IPS-15b (cell line): ENCODE measurements around the gene PAK6.

Experiments used
- H3K27me3 ChIP-seq: one replicate; pipeline ENCODE4 v1.6.1; 2013; ENCODE audit warnings: low read length; ENCODE audit not compliant: control insufficient read depth, insufficient read depth
- H3K36me3 ChIP-seq: one replicate; pipeline ENCODE4 v1.6.1; 2013; ENCODE audit warnings: low read length; ENCODE audit not compliant: control insufficient read depth, insufficient read depth
- H3K4me1 ChIP-seq: one replicate; pipeline ENCODE4 v1.6.1; 2013; ENCODE audit warnings: mild to moderate bottlenecking, low read length; ENCODE audit not compliant: control insufficient read depth, insufficient read depth
- H3K4me3 ChIP-seq: one replicate; pipeline ENCODE4 v1.5.1; 2013; ENCODE audit warnings: low read depth, low read length
- H3K9ac ChIP-seq: one replicate; pipeline ENCODE4 v1.6.1; 2013; ENCODE audit warnings: low read depth, mild to moderate bottlenecking, low read length
- H3K9me3 ChIP-seq: one replicate; pipeline ENCODE4 v1.6.1; 2013; ENCODE audit warnings: mild to moderate bottlenecking, low read length; ENCODE audit not compliant: control insufficient read depth, insufficient read depth

Gene PAK6

DNA sequence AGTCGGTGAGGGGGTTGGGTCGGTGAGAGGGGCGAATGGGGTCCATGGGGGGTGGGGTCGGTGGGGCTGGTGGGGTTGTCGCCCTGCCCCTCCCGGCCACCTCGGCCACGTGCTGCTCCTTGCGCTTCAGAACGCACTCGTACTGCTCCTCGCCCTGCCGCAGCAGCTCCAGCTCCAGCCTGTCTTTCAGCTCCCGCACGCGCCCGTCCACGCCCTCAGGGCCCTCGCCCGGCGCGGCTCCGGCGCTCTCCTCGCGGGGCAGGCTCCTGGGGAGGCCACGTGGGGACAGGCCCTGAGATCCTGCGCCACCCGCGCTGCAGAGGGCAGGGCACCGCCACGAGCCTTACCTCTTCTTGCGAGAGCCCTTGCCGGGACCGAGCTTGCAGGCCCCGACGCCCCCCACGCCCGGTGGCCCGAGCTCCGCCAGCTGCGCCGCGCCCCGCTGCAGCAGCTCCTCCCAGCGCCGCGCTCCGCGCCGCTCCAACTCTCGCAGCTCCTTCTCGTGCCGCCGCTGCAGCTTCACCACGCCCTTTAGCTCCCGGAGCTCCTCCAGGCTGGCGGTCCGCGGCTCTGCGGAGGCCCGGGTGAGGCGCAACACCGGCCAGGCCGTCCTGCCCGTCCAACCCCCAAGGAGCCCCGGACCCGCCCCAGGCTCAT lies 52.2 kb downstream of the PAK6 start:
- Histone ChIP-seq H3K36me3 (no peaks in the 10 kb centered on the region), H3K4me1 (peaks cover 7% of the 10 kb centered on the region), H3K9me3 (no peaks in the 10 kb centered on the region), H3K4me3 (peak overlapping the region; percentile 49), H3K27me3 (peaks cover 62% of the 10 kb centered on the region), H3K9ac (no peak overlapping the region)

GRCh38 chr15:40292246-40292645 lies 53.4 kb downstream of the PAK6 start:
- peaks cover 57% of the 10 kb centered on the region for H3K27me3 ChIP-seq
- H3K4me3 ChIP-seq, result no peak overlapping the region

DNA sequence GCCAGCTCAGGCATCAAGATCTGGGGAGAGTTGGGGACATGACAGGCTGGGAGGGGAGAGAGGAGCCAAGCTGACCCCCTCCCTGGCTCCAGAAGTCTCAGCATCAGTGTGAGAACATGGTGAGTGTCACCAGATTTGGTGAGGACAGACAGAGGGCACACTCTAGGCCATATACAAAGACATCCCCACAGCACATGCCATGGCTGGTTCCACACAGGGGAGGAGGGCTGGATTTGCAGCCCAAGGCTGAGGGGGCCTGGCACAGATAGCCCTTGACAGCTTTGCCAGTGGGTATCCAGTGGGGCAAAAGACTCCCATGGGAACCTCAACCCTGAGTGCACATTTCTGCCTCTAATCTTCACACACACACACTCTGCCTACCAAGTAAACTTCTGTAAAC lies 54.1 kb downstream of the PAK6 start:
- H3K27me3 ChIP-seq, result peaks cover 50% of the 10 kb centered on the region
- H3K9me3 ChIP-seq, result no peaks in the 10 kb centered on the region
- H3K9ac ChIP-seq, result no peak overlapping the region
- H3K4me1 ChIP-seq, result peaks cover 4% of the 10 kb centered on the region
- H3K36me3 ChIP-seq, result no peaks in the 10 kb centered on the region
- no peak overlapping the region for H3K4me3 ChIP-seq

More at GRCh38 chr15:40292246-40292645, 53.4 kb downstream of the PAK6 start:
- Histone ChIP-seq H3K9ac (no peak overlapping the region), H3K9me3 (no peaks in the 10 kb centered on the region), H3K36me3 (no peaks in the 10 kb centered on the region), H3K4me1 (peaks cover 4% of the 10 kb centered on the region)

- peaks cover 44% of the 10 kb centered on the region for H3K27me3 ChIP-seq
- no peak overlapping the region for H3K9ac ChIP-seq
- H3K36me3 ChIP-seq, result no peaks in the 10 kb centered on the region
- H3K4me1 ChIP-seq, result peaks cover 4% of the 10 kb centered on the region
- no peaks in the 10 kb centered on the region for H3K9me3 ChIP-seq
- no peak overlapping the region for H3K4me3 ChIP-seq
These were observed 55.3 kb downstream of the PAK6 start for GRCh38 chr15:40293905-40294895.

DNA sequence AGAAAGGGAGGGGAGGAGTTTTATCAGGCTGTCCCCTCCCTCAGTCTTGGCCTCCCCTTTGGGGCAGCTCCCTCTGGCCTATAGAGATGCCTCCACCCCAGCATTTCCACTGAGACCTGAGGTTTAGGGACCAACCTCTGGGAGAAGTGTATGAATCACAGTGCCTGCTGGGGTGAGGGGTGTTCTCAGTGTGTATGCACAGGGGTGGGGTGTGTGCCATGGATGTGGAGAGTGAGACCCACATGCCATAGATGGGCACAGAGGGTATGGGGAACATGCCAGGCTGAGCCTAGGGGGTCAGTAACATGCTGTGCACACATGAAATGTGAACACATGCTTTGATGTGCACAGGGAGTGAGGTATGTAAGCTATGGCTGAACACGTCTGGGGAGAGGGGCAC lies 56.4 kb downstream of the PAK6 start:
- Histone ChIP-seq H3K4me3 (no peak overlapping the region), H3K9me3 (no peaks in the 10 kb centered on the region), H3K4me1 (peaks cover 3% of the 10 kb centered on the region), H3K36me3 (no peaks in the 10 kb centered on the region), H3K27me3 (peaks cover 33% of the 10 kb centered on the region), H3K9ac (no peak overlapping the region)

- Histone ChIP-seq H3K4me3 (no peak overlapping the region), H3K9me3 (no peaks in the 10 kb centered on the region), H3K4me1 (no peaks in the 10 kb centered on the region), H3K9ac (no peak overlapping the region), H3K27me3 (peaks cover 29% of the 10 kb centered on the region), H3K36me3 (no peaks in the 10 kb centered on the region)
These were observed 57.2 kb downstream of the PAK6 start for GRCh38 chr15:40295877-40296560.

DNA sequence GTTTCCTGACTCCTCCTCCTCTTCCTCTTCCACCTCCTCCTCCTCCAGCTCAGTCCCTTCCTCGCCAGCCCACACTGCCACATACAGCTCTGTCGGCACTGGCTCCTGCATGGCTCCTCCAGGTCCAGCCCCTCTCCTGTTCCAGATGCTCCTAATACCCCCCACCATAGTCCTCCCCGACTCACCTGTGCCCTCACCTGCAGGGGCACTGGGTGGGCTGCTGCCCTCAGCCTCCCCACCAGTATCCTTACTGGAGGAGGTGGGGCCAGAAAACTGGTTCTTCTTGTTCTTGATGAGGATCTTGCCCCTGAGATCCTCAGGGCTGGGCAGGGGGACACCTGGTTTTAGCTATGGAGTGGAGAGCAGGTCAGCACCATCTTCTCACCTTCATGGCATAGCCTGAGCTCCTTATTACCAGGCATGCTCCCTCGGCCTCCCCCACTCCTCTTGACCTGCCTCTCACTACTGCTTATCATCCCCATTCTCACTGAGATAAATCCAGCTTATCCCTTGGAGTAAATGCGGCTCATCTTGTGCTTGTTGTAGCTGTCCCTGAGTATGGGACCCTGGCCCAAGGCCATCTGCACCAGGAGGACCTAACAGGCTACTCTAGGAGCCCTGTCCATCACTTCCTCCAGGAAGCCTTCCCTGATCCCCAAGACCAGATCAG lies 57.8 kb downstream of the PAK6 start:
- Histone ChIP-seq H3K9ac (no peak overlapping the region), H3K27me3 (peaks cover 25% of the 10 kb centered on the region), H3K36me3 (no peaks in the 10 kb centered on the region), H3K9me3 (no peaks in the 10 kb centered on the region), H3K4me1 (no peaks in the 10 kb centered on the region), H3K4me3 (no peak overlapping the region)

- Histone ChIP-seq H3K36me3 (no peaks in the 10 kb centered on the region), H3K9ac (no peak overlapping the region), H3K4me3 (no peak overlapping the region), H3K9me3 (no peaks in the 10 kb centered on the region), H3K4me1 (no peaks in the 10 kb centered on the region), H3K27me3 (peaks cover 19% of the 10 kb centered on the region)
These were observed 58.5 kb downstream of the PAK6 start for GRCh38 chr15:40297356-40297755.

- Histone ChIP-seq H3K9ac (no peak overlapping the region), H3K4me3 (no peak overlapping the region), H3K36me3 (no peaks in the 10 kb centered on the region), H3K9me3 (no peaks in the 10 kb centered on the region), H3K27me3 (peaks cover 9% of the 10 kb centered on the region), H3K4me1 (no peaks in the 10 kb centered on the region)
These were observed 59.5 kb downstream of the PAK6 start for GRCh38 chr15:40298216-40298935.

- H3K4me3 ChIP-seq, result no peak overlapping the region
- no peaks in the 10 kb centered on the region for H3K9me3 ChIP-seq
- H3K27me3 ChIP-seq, result peaks cover 5% of the 10 kb centered on the region
- no peak overlapping the region for H3K9ac ChIP-seq
- no peaks in the 10 kb centered on the region for H3K4me1 ChIP-seq
- H3K36me3 ChIP-seq, result no peaks in the 10 kb centered on the region
These were observed 61.5 kb downstream of the PAK6 start for GRCh38 chr15:40300367-40300766.

DNA sequence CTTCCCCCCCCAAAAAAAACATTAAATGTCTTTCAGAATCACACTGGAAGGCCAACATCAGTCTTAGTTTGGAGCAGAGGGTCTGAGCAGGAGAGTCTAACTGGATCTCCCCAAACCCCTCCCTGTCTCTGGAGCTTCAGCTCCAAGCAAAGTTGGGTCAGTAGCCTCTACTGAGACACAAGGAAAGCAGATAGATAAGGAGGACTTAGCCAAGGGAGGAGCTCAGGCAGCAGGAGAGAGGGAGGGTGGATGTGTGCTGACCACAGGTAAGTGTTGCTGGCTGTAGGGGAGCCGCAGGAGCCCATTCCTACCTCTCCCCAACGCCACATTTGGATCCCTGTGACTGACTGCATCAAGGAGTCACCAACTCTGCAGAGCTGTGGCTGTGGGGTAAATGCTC lies 61.9 kb downstream of the PAK6 start:
- Histone ChIP-seq H3K4me3 (no peak overlapping the region), H3K36me3 (no peaks in the 10 kb centered on the region), H3K9ac (no peak overlapping the region), H3K9me3 (no peaks in the 10 kb centered on the region), H3K4me1 (no peaks in the 10 kb centered on the region), H3K27me3 (peaks cover 2% of the 10 kb centered on the region)
